Inflammatory macrophage treated with lipopolysaccharide for 1 hour (primary cell): ENCODE data around the gene LRP1B.

Source experiments
- DNase-seq, 2 donors: peaks; one replicate each; pipeline ENCODE4 v3.0.0-alpha.2; 2020 to 2022

The LRP1B gene

GRCh38 chr2:141557329-141558095 is 573.3 kb downstream of the LRP1B start:
- DNase-seq, result peak; percentile 81 to 96

DNA sequence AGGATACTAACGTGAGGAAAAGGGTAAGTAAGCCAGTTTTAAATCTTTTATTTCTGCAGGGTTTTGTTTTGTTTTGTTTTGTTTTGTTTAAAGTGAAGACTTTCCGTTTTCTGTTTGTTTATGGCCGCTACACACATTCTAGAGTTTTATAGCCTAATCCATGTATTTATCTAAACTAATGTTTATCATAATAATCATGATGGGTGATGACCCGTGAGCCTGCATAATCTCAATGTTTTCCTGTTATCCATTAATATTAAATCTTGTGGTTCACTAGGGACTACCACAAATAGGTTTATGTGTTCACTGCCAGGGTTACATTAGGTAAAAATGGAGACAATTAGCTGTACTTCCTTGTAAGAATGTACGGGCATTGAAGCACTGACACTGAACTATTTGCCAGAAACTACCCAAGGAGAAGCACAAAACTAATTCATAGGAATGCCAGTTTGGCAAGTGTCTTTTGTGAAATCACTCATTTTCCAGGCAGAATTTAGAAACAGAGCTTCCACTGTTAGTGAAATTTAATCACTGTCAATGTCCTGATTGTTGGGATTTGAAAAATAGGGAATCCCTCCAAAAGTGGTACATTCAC is 574.8 kb downstream of the LRP1B start:
- no peak for DNase-seq

DNA sequence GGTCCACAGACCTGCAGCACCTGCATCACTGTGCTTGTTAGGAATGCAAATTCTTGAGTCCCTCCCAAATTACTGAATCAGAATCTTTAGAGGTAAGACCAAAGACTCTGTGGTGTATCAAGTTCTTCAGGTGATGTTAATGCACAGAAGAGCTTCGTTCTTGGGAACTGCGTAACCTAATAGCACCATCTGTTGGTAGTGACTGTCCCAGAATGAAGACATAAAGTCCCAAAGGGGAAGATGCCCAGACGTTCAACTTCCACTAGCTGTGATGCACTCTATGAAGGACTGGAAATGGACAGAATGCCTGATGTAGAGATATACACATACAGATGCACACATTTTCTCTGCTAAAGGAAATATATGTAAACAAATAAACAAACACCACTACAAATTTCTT is 576.0 kb downstream of the LRP1B start:
- peak; percentile 38 to 55 for DNase-seq

- peak in 1 of 2 donors; percentile 9 for DNase-seq
These were observed 596.0 kb downstream of the LRP1B start for GRCh38 chr2:141534666-141535362.

DNA sequence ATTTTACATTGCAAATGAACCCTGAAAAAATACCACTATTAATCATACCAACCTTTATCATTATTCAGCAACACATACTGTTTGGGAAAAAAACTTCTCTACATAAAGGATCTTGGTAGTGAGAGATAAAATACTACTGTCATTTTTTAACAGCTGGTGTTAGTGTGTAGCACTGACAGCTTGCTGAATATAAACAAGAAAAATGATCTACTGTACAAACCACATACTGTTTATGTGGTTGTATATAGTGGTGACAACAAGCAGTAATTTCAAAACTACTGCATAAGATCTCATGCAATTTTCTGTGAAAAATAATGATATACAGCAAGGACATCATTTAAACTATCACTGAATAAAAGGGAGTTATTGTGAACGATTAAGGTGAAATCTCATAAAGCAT is 601.2 kb downstream of the LRP1B start:
- no peak for DNase-seq

GRCh38 chr2:141528990-141529389 is 601.8 kb downstream of the LRP1B start:
- DNase-seq, result no peak

DNA sequence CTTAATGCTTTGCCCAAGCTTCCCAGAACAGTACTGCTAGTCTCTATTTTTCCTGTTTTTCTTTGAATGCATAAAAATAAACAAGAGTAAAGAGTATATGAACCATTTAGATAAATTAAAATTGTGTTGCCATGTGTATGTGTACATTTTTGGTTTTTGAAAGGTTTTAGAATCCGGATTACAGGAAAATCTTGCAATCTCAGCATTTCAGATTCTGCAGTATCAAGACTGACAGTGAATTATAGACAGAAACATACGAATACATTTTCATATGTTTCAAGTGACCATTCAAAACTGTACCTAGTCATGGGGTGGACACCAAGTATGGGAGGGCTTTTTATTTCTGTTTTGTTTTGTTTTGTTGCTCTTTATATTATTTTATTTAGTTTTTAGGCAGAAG is 604.1 kb downstream of the LRP1B start:
- DNase-seq, result no peak

- no peak for DNase-seq
These were observed 606.0 kb downstream of the LRP1B start for GRCh38 chr2:141524777-141525176.

DNA sequence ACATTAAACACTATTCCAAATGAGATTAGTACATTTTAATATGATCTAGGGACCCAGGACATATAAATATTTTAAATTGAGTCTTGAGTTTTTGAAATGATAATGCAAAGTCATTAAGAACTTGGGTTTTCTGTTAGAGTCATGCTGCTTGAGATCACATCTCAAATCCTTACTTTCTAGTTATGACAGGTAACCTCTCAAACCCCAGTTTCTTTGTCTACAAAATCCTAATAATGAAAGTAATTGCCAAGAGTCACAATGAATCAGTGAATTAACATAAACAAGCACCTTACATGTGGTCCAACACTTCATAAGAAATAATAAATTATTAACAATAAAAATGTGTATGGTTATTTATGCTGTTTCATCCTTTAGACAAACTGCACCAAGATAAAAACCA is 607.6 kb downstream of the LRP1B start:
- no peak for DNase-seq

GRCh38 chr2:141522702-141523101 is 608.1 kb downstream of the LRP1B start:
- no peak for DNase-seq

- DNase-seq, result no peak
These were observed 608.8 kb downstream of the LRP1B start for GRCh38 chr2:141522048-141522447.

GRCh38 chr2:141519906-141520305 is 610.9 kb downstream of the LRP1B start:
- DNase-seq, result no peak

DNA sequence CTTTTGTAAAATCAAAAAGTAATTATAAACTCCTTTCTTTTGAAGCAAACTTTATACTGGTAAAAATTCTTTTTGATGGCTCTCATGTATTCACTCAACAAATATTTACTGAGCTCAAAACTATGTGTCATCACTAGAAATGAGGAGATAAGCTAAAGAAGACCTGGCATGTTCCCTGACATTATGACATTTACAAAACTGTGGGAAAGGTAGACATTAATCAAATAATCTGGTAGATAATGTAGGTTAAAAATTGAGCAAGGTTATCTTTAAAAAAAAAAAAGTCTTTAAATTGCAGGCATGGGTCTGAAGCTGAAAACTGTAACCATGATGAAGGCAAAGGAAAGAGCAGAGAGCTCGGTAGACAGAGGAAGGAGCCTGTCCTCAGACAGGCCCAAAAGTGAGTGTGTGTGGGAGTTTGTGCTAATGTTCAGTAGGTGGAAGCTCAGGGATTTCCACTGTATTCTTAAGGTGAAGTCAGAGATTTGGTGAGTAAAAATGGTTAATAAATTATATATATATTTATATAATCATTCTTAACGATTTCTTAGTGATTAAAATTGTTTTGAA is 612.9 kb downstream of the LRP1B start:
- no peak for DNase-seq

GRCh38 chr2:141517180-141517851 is 613.5 kb downstream of the LRP1B start:
- DNase-seq, result no peak

- DNase-seq, result no peak
These were observed 614.9 kb downstream of the LRP1B start for GRCh38 chr2:141515931-141516330.

DNA sequence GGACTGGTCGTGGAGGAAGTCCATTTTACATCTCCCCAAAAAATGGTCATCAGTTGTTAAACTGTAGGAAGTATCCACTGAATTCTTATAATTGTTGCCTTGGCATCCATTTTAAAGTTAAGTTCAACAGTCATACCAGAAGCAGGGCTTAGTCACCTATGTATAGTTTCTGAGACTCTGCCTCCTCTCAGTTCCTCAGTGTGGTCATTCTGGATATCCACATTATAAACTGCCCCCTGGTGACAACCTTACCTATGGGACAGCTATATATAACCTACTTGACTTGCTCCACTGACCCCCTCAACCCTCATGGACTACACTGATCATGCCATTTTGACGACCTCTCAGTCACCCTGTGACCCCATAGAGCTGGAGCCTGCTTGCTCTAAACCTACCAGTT is 617.0 kb downstream of the LRP1B start:
- DNase-seq, result no peak

DNA sequence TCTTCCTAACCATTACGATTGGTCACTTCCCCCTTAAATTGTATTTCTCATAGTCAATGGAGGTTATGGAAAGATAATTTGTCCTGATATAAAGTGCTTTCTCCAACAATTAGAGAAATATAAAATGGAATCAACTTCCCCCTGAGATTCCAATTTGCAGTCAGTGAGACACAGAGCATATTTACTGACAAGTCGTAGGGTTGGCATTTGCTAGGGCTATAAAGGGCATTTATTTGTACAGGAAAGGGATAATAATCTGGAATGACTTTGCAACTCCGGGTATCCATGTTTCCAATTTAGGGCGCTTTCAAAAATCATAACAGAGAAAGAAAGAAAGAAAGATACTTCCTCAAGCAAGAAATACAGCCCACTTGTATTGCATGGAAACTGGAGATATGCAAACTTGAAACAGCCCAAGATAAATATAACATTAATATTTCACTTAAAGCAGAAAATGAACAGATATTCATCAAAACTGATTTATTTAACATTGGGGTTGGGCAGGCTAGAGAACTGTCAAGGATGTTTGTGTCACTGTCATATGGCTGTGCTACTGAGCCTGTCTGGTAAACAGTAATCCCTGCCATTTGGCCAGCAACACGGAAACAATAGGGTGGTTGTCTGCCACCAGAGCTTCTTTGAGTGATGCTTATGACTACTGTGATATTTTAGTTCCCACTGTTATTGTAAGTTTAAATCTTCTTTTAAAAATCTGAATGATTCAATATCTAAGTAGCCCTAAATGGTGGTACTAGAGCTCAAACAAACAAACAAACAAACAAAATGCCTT is 621.8 kb downstream of the LRP1B start:
- DNase-seq, result no peak

DNA sequence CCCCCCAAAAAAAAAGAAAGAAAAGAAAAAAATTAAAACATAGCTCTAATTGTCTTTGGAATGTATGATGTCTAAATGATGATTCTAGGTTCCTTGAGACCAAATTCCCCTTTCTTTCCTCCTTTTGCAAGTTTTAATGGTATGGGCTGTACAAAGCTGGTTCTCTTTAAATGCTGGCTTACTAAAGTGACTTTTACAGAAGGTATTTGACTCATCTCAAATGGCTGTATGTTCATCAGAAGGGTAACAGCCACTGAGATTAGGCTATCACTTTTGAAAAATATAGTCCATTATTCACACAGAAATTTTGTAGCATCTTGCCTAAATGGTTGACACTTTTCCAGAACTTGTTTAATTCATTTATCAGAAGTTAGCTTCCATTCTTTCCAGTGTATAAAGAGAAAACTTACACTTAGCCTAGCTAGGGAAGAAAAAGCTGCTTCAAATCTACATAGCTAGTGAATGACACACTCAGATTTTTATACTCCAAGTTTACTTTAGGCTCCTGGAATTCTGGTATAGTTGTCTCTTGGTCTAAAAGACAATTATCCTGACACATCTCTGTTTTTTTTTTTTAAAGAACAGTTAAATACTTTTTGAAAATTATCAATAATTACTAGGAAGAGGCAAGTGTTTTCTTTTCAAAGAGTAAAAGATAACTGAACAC is 622.6 kb downstream of the LRP1B start:
- DNase-seq, result no peak

- DNase-seq, result no peak
These were observed 624.7 kb downstream of the LRP1B start for GRCh38 chr2:141506135-141506534.

DNA sequence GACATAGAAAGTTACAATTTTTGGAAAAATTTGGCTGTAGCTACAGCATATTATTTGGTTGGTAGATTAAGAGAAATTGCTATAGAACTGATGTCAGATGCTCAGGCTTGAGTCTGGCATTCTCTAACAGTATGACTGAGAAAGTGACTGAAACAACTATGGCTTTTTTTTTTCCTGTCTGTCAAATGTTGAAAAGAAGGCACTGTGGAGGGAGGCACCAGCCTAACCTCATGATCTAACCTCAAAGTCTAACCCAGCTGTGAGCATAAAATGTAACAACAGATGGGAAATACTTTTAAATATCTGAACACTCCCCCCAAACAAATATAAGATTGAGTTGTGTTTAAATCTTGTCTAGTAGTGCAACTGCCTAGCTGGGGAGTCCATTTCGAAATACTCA is 629.1 kb downstream of the LRP1B start:
- DNase-seq, result no peak

GRCh38 chr2:141499123-141499522 is 631.7 kb downstream of the LRP1B start:
- no peak for DNase-seq

GRCh38 chr2:141498561-141498960 is 632.3 kb downstream of the LRP1B start:
- DNase-seq, result no peak
